OCI-M2 (cell line): ENCODE results near the gene ZSWIM6.
"Not testable (repeated sequence)": the region's sequence is repeated elsewhere in the genome, so short reads cannot be mapped to it uniquely, and the experiment has no call there.

Experiments used
- DNase-seq: peaks from one replicate; lab custom pipeline; 2025; ENCODE audit not compliant: unreplicated experiment; lab: John Stamatoyannopoulos, UW

ZSWIM6 gene

DNA sequence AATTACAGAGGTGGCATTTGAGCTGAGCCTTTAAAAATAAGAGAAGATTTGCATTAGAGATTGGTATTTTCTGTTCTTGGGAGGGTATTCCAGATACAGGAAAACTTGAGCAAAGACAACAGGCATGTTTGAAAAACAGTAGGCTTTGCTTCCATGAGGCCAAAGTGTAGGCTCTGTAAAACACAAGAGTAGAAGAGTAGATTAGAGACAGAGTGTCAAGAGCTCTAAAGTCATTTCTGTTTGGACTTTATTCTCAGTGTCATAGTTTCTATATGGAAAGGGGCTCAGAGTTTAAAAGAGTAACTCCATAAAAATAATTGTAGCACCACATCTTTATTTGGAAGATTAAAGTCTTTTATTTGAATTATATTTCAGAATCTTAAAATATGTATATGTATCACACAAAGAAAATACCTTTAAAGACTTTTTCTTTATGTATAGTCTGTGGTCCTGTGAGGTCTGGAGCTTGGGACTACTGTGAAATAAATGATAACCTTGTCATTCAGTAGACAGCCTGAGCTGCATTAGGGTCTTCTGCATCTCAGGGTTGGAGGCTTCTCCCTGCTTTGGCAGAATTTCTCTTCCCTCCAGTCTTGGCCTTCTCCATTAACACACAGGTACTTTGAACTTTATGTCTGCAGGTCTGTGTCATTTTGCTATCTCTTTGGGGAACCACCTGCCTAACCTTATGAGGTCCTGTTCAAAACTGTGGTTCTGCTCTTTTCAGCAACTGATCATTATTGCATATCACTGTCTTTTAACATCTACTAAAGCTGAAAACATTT lies 73.6 kb downstream of the ZSWIM6 start:
- DNase-seq = no peak

DNA sequence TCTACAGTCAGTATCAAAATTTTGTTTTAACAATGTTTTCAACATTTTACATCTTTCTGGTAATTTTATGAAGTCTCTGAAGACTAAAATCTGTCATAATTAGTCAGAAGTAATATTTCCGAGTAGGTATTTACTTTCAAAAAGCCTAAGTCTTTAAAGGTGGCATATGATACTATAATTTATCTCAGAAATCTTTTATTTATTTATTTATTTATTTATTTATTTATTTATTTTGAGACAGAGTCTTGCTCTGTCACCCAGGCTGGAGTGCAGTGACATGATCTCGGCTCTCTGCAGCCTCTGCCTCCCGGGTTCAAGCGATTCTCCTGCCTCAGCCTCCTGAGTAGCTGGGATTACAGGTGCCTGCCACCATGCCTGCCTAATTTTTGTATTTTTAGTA lies 74.4 kb downstream of the ZSWIM6 start:
- not testable (repeated sequence) for DNase-seq

- no peak for DNase-seq
Measured at GRCh38 chr5:61407706-61408270, 75.7 kb downstream of the ZSWIM6 start.

DNA sequence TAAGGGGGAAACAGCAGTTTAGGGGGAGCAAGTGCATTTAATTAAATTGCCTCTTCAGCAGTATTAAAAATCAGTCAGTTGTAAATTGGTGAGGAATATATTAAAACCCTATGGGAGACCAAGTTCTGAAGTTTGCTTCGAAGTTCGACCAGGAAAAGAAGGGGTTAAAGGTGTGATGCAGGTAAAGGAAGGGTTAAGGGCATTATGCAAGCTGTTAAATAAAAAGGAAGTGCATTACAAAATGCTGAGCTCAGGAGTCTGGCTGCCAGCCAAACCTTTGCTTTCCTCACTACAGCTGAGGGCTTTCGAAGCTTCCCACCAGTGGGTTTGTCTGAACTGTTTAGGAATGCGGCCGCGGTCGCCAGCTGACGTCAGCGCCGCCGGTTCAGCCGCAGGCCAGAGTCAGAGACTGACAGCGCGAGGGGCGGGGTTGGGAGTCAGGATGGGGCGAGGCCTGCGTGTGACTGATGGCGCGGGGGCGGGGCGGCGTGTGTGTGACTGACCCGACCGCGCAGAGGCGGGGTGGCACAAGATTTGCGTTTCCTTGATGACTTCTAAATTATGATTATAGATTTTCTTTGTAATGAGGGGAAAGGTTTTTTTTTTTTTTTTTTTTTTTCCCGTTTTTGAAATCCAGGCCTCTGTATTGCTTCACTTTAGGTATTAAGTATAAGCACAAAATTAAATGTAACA lies 76.6 kb downstream of the ZSWIM6 start:
- peak; percentile 69 for DNase-seq

DNA sequence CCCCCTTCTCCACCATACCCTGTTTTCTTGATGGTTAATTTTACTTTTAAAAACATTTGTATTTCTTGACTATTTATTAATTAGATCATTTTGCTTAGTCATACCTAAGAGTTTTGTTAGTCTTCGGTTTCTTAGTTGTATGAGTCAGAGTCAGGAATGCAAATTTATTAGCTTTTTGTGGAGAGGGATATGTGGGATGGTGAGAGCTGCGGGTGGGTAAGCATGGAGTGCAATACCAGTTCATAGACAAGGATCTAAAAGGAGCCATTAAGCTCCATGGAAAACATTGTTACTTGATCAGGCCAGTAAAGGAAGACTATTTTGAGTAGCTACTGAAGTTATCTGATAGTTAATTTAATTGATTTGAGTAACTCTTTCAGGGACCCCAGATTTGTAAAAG lies 77.5 kb downstream of the ZSWIM6 start:
- DNase-seq = no peak

GRCh38 chr5:61410811-61411210 lies 78.8 kb downstream of the ZSWIM6 start:
- no peak for DNase-seq

- no peak for DNase-seq
Measured at GRCh38 chr5:61412361-61412760, 80.3 kb downstream of the ZSWIM6 start.

- not testable (repeated sequence) for DNase-seq
Measured at GRCh38 chr5:61413205-61413604, 81.1 kb downstream of the ZSWIM6 start.

DNA sequence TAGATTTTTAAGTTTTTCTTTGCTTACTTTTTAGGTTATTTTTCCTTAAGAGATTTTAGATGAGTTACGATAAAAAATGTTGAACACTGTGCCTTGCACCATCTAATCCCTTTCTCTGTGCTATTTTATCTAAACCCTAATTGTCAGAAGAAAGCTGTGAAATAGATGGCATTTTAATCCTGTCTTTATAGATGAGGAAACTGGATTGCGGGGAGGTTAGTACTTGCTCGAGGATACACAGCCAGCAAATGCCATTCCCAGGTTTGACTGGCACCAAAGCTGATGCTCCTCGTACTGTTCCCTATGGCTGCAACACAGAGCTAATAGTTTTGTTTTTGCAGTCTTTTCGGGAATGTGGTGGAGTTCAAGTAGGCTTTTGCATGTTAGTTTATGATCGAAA lies 82.7 kb downstream of the ZSWIM6 start:
- DNase-seq = no peak

- no peak for DNase-seq
Measured at GRCh38 chr5:61416010-61416409, 84.0 kb downstream of the ZSWIM6 start.

GRCh38 chr5:61416420-61416819 lies 84.4 kb downstream of the ZSWIM6 start:
- DNase-seq = no peak

DNA sequence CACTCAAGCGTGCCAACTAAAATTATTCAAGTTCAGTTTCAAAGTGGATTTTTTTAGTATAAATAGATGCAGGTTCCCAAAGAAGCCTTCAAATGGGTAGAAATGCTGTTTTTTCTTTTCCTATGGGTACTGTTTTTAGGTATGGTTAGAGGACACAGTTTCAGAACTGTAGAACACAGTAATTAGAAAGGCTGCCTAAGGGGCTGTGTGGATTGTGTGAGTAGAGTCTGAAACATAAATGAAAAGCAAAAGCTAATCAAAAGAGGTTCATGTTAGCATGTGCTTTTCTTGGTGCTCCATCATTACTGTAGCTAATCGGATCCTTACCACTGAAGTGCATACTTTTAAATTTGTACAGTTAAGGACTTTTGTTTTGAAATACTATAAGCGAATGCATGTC lies 85.3 kb downstream of the ZSWIM6 start:
- no peak for DNase-seq

DNA sequence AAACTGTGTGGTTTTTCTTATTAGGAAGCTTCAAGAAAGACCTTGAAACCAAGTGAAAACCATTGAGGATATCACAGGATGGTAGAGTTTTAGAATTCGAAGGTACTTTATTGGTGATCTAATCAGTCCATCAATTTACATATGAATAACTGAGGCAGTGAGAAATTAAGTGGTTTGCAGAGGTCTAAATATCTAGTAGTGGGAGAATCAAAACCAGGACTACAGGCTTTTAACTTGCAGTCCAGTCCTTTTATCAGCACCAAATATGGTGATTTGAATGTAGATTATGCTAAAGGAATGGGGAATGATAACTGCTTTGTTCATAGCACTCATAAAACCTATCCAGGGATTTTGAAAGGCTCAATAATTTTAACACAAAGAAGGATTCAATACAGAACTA lies 85.8 kb downstream of the ZSWIM6 start:
- DNase-seq = no peak

GRCh38 chr5:61419106-61419505 lies 87.0 kb downstream of the ZSWIM6 start:
- DNase-seq = no peak

DNA sequence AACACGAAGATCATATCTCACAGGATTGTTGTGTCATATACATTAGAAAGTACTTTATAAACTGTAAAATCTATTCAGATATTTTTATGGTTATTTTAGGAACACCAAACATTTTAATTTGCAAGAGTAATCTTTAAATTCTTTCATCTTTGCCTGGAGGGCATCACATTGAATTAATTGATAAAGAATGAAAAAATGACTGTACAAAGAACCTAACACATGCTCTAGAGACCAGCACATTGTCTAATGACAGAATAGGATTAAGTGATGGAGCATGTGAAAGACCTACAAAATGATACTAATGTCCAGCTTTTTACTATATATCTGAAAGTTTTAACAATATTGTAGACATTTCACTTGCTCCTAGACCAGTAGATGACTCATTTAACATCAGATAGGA lies 88.0 kb downstream of the ZSWIM6 start:
- no peak for DNase-seq

DNA sequence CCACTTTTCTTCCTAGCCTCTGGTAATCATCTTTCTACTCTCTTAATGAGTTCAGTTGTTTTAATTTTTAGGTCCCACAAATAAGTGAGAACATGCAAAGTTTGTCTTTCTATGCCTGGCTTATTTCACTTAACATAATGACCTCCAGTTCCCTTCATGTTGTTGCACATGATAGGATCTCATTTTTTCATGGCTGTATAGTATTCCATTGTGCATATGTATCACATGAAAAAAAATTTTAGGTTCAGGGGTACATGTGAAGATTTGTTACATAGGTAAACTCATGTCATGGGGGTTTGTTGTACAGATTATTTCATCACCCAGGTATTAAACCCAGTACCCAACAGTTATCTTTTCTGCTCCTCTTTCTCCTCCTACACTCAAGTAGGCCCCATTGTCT lies 89.2 kb downstream of the ZSWIM6 start:
- DNase-seq = not testable (repeated sequence)

DNA sequence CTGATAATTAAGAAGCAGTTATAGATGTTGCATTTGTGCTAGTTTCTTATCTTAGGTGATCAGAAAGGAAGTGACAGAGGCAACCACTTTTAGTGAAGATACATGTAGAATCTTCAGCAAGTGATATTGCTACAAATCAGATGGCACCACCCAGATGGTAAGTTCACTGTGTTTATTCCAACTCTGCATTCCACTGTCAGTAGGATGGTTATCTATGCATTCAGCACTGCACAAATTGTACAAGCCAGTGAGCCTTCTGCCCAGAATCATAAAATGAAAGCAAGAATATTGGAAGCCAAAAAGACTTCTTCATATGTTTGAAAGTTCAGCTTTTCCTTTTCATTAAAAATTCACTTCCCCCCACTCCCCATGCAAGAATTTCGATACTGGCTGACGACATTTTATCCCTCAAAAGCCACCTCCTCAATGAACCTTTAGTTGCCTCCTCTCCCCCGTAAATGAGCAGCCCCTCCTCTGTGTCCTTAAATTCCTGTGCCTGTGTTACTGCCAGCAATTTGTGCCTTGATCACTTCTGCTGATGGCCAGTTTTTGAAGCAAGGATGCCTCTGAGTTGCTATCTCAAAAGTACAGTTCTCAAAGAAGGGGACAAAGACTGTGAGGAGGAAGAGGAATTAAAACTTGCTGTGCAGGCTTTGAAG lies 91.6 kb downstream of the ZSWIM6 start:
- no peak for DNase-seq

GRCh38 chr5:61425918-61426317 lies 93.9 kb downstream of the ZSWIM6 start:
- no peak for DNase-seq

DNA sequence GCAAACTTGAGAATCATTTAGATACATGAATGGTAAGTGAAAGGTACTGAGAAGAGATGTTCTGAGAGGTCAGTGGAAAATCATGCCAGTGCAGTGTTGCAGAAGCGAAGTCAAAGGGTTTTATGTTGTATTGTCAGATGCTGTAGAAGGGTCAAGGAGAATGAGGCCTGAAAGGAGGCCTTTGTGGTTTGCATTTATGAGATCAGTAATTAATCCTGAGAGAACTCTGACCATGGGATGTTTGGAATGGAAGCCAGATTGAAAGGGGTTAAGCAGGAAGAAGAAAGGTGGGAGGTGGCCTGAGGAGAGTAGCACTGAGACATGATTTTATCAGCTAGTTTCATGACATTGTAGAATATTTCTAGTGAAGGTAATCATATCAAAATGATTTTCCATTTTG lies 97.8 kb downstream of the ZSWIM6 start:
- DNase-seq = no peak

DNA sequence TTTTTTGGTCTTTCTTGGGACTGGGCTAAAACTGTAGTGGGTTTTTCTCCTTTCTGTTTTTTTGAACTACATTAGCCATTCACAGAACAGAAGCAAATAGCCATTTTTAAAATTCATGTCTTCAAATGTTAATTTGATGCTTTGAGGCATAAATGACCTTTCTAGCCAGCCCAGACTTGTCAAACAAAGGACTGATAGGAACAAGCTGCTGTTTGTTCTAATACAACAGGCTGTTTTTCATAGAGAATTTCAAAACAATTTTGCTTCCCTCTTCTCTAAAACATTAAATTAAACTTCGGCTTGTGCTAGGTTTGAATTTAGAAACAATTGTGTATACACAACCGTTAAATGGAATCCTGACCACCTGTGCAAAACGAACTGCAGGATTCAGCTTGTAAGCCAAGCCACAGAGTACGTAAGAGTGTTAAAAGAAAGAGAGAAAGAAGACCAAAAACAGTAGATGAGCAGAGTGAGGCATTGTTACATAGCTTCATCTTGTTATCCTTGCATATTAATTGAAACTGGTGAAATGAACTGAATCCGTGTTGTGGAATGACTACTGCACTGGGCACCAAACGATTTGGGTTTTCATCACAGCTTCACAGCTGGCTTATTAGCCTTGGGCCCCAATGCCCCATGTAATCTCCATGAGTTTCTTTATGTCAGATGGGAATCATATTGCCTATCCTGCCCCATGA lies 100.0 kb downstream of the ZSWIM6 start:
- no peak for DNase-seq

DNA sequence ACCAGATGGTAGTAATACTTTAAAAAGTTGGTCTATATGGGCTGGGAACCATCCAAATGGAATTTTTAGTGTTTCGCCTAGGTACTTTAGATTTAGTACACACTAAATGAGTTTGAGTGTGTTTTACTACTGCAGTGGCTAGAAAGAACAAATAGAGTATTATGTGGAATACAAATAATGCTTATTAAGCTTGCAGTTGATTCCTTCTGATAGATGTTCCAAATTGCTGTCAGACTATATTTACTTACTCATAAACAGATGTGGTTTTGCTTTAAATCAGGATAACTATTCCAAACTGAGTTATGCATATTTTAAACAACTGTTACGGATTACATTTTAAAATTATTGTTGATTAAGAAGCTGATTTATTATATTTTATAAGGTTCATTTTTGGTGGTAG lies 103.3 kb downstream of the ZSWIM6 start:
- no peak for DNase-seq
